HL-60 (cell line): Measurements from ENCODE around the gene TRIM22.
"Not testable (repeated sequence)": the region's sequence is repeated elsewhere in the genome, so short reads cannot be mapped to it uniquely, and the experiment has no call there.

ENCODE experiments used
- GABPA ChIP-seq: IDR thresholded peaks from 2 replicates; pipeline ENCODE4 v1.6.1; 2012; ENCODE audit warnings: low read depth
- POLR2AphosphoS5 ChIP-seq: IDR thresholded peaks from 2 replicates; pipeline ENCODE4 v1.6.1; 2012; ENCODE audit warnings: low read depth
- SPI1 ChIP-seq: IDR thresholded peaks from 2 replicates; pipeline ENCODE4 v1.6.1; 2012; ENCODE audit warnings: low read depth, mild to moderate bottlenecking, borderline replicate concordance
- TF ChIP-seq, protein P1 (sequence below): IDR thresholded peaks from one replicate; pipeline ENCODE4 v1.5.1; 2011; ENCODE audit warnings: low read length, control low read depth, inconsistent platforms; ENCODE audit not compliant: insufficient read depth
- TF ChIP-seq, protein P2 (sequence below): IDR thresholded peaks from 2 replicates; pipeline ENCODE4 v1.6.1; 2012; ENCODE audit warnings: low read depth; ENCODE audit not compliant: insufficient replicate concordance

DNA sequence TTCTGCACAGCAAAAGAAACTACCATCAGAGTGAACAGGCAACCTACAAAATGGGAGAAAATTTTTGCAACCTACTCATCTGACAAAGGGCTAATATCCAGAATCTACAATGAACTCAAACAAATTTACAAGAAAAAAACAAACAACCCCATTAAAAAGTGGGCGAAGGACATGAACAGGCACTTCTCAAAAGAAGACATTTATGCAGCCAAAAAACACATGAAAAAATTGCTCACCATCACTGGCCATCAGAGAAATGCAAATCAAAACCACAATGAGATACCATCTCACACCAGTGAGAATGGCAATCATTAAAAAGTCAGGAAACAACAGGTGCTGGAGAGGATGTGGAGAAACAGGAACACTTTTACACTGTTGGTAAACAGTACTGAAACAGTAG lies 26.9 kb downstream of the TRIM22 start:
- TF ChIP-seq, protein P1, sequence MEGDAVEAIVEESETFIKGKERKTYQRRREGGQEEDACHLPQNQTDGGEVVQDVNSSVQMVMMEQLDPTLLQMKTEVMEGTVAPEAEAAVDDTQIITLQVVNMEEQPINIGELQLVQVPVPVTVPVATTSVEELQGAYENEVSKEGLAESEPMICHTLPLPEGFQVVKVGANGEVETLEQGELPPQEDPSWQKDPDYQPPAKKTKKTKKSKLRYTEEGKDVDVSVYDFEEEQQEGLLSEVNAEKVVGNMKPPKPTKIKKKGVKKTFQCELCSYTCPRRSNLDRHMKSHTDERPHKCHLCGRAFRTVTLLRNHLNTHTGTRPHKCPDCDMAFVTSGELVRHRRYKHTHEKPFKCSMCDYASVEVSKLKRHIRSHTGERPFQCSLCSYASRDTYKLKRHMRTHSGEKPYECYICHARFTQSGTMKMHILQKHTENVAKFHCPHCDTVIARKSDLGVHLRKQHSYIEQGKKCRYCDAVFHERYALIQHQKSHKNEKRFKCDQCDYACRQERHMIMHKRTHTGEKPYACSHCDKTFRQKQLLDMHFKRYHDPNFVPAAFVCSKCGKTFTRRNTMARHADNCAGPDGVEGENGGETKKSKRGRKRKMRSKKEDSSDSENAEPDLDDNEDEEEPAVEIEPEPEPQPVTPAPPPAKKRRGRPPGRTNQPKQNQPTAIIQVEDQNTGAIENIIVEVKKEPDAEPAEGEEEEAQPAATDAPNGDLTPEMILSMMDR = not testable (repeated sequence)
- TF ChIP-seq POLR2AphosphoS5, GABPA, SPI1: not testable (repeated sequence)
- TF ChIP-seq, protein P2, sequence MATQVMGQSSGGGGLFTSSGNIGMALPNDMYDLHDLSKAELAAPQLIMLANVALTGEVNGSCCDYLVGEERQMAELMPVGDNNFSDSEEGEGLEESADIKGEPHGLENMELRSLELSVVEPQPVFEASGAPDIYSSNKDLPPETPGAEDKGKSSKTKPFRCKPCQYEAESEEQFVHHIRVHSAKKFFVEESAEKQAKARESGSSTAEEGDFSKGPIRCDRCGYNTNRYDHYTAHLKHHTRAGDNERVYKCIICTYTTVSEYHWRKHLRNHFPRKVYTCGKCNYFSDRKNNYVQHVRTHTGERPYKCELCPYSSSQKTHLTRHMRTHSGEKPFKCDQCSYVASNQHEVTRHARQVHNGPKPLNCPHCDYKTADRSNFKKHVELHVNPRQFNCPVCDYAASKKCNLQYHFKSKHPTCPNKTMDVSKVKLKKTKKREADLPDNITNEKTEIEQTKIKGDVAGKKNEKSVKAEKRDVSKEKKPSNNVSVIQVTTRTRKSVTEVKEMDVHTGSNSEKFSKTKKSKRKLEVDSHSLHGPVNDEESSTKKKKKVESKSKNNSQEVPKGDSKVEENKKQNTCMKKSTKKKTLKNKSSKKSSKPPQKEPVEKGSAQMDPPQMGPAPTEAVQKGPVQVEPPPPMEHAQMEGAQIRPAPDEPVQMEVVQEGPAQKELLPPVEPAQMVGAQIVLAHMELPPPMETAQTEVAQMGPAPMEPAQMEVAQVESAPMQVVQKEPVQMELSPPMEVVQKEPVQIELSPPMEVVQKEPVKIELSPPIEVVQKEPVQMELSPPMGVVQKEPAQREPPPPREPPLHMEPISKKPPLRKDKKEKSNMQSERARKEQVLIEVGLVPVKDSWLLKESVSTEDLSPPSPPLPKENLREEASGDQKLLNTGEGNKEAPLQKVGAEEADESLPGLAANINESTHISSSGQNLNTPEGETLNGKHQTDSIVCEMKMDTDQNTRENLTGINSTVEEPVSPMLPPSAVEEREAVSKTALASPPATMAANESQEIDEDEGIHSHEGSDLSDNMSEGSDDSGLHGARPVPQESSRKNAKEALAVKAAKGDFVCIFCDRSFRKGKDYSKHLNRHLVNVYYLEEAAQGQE = not testable (repeated sequence)
